Nephron (organoid): ENCODE results near the gene LRRC8B.

ENCODE experiments used
- H3K27ac Mint-ChIP-seq, 3 experiments: 2 replicates each; pipeline ENCODE4 v1.8.0; 2020; ENCODE audit warnings: mixed read lengths in 3 of 3, mild to moderate bottlenecking in 2 of 3, moderate library complexity in 1 of 3
- H3K27me3 Mint-ChIP-seq: 2 replicates; pipeline ENCODE4 v1.8.0; 2021; ENCODE audit warnings: low read depth, mild to moderate bottlenecking, moderate library complexity, mixed read lengths
- H3K36me3 Mint-ChIP-seq: 2 replicates; pipeline ENCODE4 v1.8.0; 2020; ENCODE audit warnings: low read depth, mixed read lengths
- H3K4me1 Mint-ChIP-seq: 2 replicates; pipeline ENCODE4 v1.8.0; 2020; ENCODE audit warnings: mixed read lengths
- H3K4me3 Mint-ChIP-seq, 3 experiments: 2 replicates each; pipeline ENCODE4 v1.8.0; 2020; ENCODE audit warnings: mild to moderate bottlenecking in 3 of 3, mixed read lengths in 3 of 3, moderate library complexity in 2 of 3
- H3K9me3 Mint-ChIP-seq: 2 replicates; pipeline ENCODE4 v1.8.0; 2020; ENCODE audit warnings: mixed read lengths
- CTCF ChIP-seq, 3 experiments: fragments of 200-600 bp; sonication (generic); IDR thresholded peaks; one replicate each; pipeline ENCODE4 v1.5.0; 2021; ENCODE audit warnings: antibody characterized with exemption in 3 of 3; ENCODE audit not compliant: unreplicated experiment in 3 of 3

Gene LRRC8B

GRCh38 chr1:89553157-89553556 lies 28.5 kb downstream of the LRRC8B start:
- Mint-ChIP-seq H3K9me3 (no peaks in the 10 kb centered on the region), H3K4me3 (no peak overlapping the region)

GRCh38 chr1:89555550-89555949 lies 30.9 kb downstream of the LRRC8B start:
- H3K27ac Mint-ChIP-seq, result no peak overlapping the region
- H3K36me3 Mint-ChIP-seq, result peaks cover 13% of the 10 kb centered on the region
- no peaks in the 10 kb centered on the region for H3K27me3 Mint-ChIP-seq
- no peak for TF ChIP-seq CTCF (IDR thresholded peaks at IDR 0.05; ENCODE audit: unreplicated experiment in 3 of 3)
- H3K4me3 Mint-ChIP-seq, result no peak overlapping the region
- peaks cover 3% of the 10 kb centered on the region for H3K9me3 Mint-ChIP-seq
- H3K4me1 Mint-ChIP-seq, result peaks cover 3% of the 10 kb centered on the region

More at GRCh38 chr1:89553157-89553556, 28.5 kb downstream of the LRRC8B start:
- Mint-ChIP-seq H3K36me3 (peaks cover 5% of the 10 kb centered on the region), H3K27ac (no peak overlapping the region), H3K27me3 (no peaks in the 10 kb centered on the region), H3K4me1 (peaks cover 3% of the 10 kb centered on the region)
- TF ChIP-seq CTCF (IDR thresholded peaks at IDR 0.05; ENCODE audit: unreplicated experiment in 3 of 3), result no peak

- H3K27me3 Mint-ChIP-seq, result no peaks in the 10 kb centered on the region
- no peak overlapping the region for H3K27ac Mint-ChIP-seq
- H3K4me3 Mint-ChIP-seq, result no peak overlapping the region
- peaks cover 5% of the 10 kb centered on the region for H3K9me3 Mint-ChIP-seq
- no peak for TF ChIP-seq CTCF (IDR thresholded peaks at IDR 0.05; ENCODE audit: unreplicated experiment in 3 of 3)
- peaks cover 3% of the 10 kb centered on the region for H3K4me1 Mint-ChIP-seq
- H3K36me3 Mint-ChIP-seq, result peaks cover 15% of the 10 kb centered on the region
These were observed 32.3 kb downstream of the LRRC8B start for GRCh38 chr1:89556726-89557444.

- no peaks in the 10 kb centered on the region for H3K27me3 Mint-ChIP-seq
- peaks cover 9% of the 10 kb centered on the region for H3K9me3 Mint-ChIP-seq
- no peak for TF ChIP-seq CTCF (IDR thresholded peaks at IDR 0.05; ENCODE audit: unreplicated experiment in 3 of 3)
- H3K36me3 Mint-ChIP-seq, result peaks cover 19% of the 10 kb centered on the region
- no peak overlapping the region for H3K4me3 Mint-ChIP-seq
- peaks cover 3% of the 10 kb centered on the region for H3K4me1 Mint-ChIP-seq
- H3K27ac Mint-ChIP-seq, result no peak overlapping the region
These were observed 32.8 kb downstream of the LRRC8B start for GRCh38 chr1:89557445-89557825.

- TF ChIP-seq CTCF (IDR thresholded peaks at IDR 0.05; ENCODE audit: unreplicated experiment in 3 of 3), result no peak
- H3K27ac Mint-ChIP-seq, result no peak overlapping the region
These were observed 33.3 kb downstream of the LRRC8B start for GRCh38 chr1:89557956-89558355.

More at GRCh38 chr1:89557956-89558355, 33.3 kb downstream of the LRRC8B start:
- H3K4me1 Mint-ChIP-seq, result no peaks in the 10 kb centered on the region
- H3K27me3 Mint-ChIP-seq, result no peaks in the 10 kb centered on the region
- peaks cover 9% of the 10 kb centered on the region for H3K9me3 Mint-ChIP-seq
- H3K4me3 Mint-ChIP-seq, result no peak overlapping the region
- peaks cover 19% of the 10 kb centered on the region for H3K36me3 Mint-ChIP-seq
